ENCODE data around the gene TTYH2. TPM values are rescaled to one million over a fixed set of nuclear protein-coding genes. Genes with fewer than 3 reads are reported as not detected.
A peak's percentile ranks its signal among the peaks of the same experiment; 100 is the strongest.

The TTYH2 gene
- total RNA-seq, 1 donor from 2014 or later: 6.8 TPM

DNA sequence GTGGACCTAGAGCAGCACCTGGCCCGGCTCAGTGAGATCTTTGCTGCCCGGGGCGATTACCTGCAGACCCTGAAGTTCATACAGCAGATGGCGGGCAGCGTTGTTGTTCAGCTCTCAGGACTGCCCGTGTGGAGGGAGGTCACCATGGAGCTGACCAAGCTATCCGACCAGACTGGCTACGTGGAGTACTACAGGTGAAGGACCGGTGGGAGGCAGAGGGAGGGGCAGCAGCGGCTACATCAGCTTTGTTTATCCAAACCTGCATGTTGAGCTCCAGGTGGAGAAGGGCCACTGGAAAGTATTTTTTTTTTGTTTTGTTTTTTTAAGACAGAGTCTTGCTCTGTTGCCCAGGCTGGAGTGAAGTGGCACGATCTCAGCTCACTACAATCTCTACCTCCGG lies 23.9 kb downstream of the TTYH2 start:
- H3K27me3 Mint-ChIP-seq (ENCODE audit: insufficient read depth): no peaks in the 10 kb centered on the region
- intact Hi-C loops (cut with micrococcal nuclease): no loop called here
- no peak for DNase-seq (ENCODE audit: low spot score)
- no peak overlapping the region for H3K4me3 Mint-ChIP-seq
- no peak overlapping the region for H3K27ac Mint-ChIP-seq
- no peaks in the 10 kb centered on the region for H3K9me3 Mint-ChIP-seq
- H3K4me1 Mint-ChIP-seq (ENCODE audit: low read depth): peaks cover 6% of the 10 kb centered on the region
- H3K36me3 Mint-ChIP-seq (ENCODE audit: low read depth): no peaks in the 10 kb centered on the region

DNA sequence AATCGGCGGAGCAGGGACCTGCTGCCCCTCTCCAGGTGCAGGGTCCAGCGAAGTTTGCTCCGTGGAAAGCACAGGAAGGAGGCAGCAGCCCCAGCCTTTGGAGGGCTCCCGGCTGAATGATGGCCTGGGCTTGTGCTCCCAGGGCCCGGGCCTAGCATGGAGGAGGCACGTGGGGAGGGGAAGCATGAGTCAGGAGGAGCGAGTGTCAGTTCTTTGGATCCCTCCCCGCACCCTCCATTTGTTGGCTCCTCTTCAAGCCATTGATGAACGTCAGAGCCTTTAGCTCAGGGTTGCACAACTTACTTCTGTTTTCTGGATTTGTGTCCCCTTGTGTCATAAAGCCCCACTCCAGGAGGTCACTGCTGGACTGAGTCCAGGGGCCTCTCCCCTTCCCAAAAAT lies 25.8 kb downstream of the TTYH2 start:
- Mint-ChIP-seq H3K27ac (no peak overlapping the region), H3K4me3 (no peak overlapping the region), H3K4me1 (ENCODE audit: low read depth) (peaks cover 6% of the 10 kb centered on the region), H3K36me3 (ENCODE audit: low read depth) (no peaks in the 10 kb centered on the region), H3K27me3 (ENCODE audit: insufficient read depth) (no peaks in the 10 kb centered on the region), H3K9me3 (no peaks in the 10 kb centered on the region)
- DNase-seq (ENCODE audit: low spot score): no peak
- intact Hi-C loops (cut with micrococcal nuclease): no loop called here

- Mint-ChIP-seq H3K9me3 (no peaks in the 10 kb centered on the region), H3K4me3 (no peak overlapping the region), H3K27ac (no peak overlapping the region), H3K4me1 (ENCODE audit: low read depth) (no peaks in the 10 kb centered on the region), H3K27me3 (ENCODE audit: insufficient read depth) (no peaks in the 10 kb centered on the region), H3K36me3 (ENCODE audit: low read depth) (no peaks in the 10 kb centered on the region)
- intact Hi-C loops (cut with micrococcal nuclease): no loop called here
- no peak for DNase-seq (ENCODE audit: low spot score)
These were observed 27.3 kb downstream of the TTYH2 start for GRCh38 chr17:74240618-74241205.

DNA sequence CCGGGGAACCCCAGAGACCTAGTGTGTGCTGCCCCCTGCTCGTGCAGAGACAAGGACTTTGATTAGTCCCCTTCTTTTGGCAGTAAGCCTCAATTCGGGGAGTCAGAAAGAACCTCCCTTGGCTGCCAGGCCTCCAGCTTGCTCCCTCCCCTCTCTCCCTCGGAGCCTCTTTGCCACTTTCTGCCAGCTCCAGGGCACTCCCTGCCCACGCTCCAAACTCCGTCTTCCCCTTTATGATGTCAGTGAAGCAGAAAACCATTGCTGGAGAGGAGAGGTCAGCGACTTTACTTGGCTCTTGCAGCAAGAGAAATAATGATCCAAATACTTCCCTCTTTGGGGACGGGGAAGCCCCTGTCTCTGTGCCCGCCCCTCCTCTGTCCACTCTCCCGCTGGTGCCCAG lies 28.1 kb downstream of the TTYH2 start:
- Mint-ChIP-seq H3K4me3 (no peak overlapping the region), H3K9me3 (no peaks in the 10 kb centered on the region), H3K4me1 (ENCODE audit: low read depth) (no peaks in the 10 kb centered on the region), H3K27me3 (ENCODE audit: insufficient read depth) (no peaks in the 10 kb centered on the region), H3K36me3 (ENCODE audit: low read depth) (peaks cover under 1% of the 10 kb centered on the region), H3K27ac (no peak overlapping the region)
- intact Hi-C loops (cut with micrococcal nuclease): no loop called here
- DNase-seq (ENCODE audit: low spot score): no peak

GRCh38 chr17:74241847-74242246 lies 28.5 kb downstream of the TTYH2 start:
- H3K27ac Mint-ChIP-seq: no peak overlapping the region
- H3K36me3 Mint-ChIP-seq (ENCODE audit: low read depth): peaks cover 2% of the 10 kb centered on the region
- H3K9me3 Mint-ChIP-seq: no peaks in the 10 kb centered on the region
- no peak for DNase-seq (ENCODE audit: low spot score)
- H3K27me3 Mint-ChIP-seq (ENCODE audit: insufficient read depth): no peaks in the 10 kb centered on the region
- no peak overlapping the region for H3K4me3 Mint-ChIP-seq
- no peaks in the 10 kb centered on the region for H3K4me1 Mint-ChIP-seq (ENCODE audit: low read depth)
- intact Hi-C loops (cut with micrococcal nuclease): no loop called here

DNA sequence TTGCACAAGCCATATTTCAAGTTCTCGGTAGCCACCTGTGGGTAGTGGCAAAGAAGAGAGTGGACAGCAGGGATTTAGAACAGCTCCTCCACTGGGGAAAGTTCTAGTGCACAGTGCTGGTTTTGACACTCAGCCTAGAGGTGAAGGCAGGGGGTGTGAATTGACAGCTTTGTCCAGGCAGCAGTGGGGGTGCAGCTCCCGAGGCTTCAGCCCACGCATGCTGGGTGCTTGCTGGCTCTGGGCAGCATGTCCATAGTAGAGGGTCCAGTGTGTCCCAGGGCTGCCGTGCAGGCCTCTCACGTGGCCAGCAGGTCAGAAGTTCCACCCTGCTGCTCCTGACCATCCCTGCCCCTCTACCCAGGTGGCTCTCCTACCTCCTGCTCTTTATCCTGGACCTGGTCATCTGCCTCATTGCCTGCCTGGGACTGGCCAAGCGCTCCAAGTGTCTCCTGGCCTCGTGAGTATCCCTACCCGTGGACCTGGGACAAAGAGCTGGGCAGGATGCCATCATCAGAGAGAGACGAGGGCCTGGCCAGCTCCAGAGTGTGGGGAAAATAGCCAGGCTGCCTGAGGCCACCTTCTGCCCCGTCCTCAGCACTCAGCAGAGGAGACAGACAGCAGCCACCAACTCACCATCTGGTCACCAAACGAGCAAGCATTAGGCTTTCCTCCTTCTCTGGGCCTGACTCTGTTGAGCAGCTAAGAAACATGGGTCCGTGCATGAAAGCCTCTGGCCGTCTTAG lies 29.8 kb downstream of the TTYH2 start:
- H3K9me3 Mint-ChIP-seq: no peaks in the 10 kb centered on the region
- intact Hi-C loops (cut with micrococcal nuclease): no loop called here
- H3K4me3 Mint-ChIP-seq: no peak overlapping the region
- DNase-seq (ENCODE audit: low spot score): no peak
- H3K27me3 Mint-ChIP-seq (ENCODE audit: insufficient read depth): no peaks in the 10 kb centered on the region
- peaks cover 2% of the 10 kb centered on the region for H3K36me3 Mint-ChIP-seq (ENCODE audit: low read depth)
- H3K4me1 Mint-ChIP-seq (ENCODE audit: low read depth): no peaks in the 10 kb centered on the region
- no peak overlapping the region for H3K27ac Mint-ChIP-seq

GRCh38 chr17:74244128-74244527 lies 30.8 kb downstream of the TTYH2 start:
- Mint-ChIP-seq H3K27ac (no peak overlapping the region), H3K9me3 (no peaks in the 10 kb centered on the region), H3K4me3 (no peak overlapping the region), H3K4me1 (ENCODE audit: low read depth) (no peaks in the 10 kb centered on the region), H3K27me3 (ENCODE audit: insufficient read depth) (no peaks in the 10 kb centered on the region), H3K36me3 (ENCODE audit: low read depth) (peaks cover 2% of the 10 kb centered on the region)
- intact Hi-C loops (cut with micrococcal nuclease): no loop called here
- DNase-seq (ENCODE audit: low spot score): no peak

GRCh38 chr17:74244548-74244947 lies 31.2 kb downstream of the TTYH2 start:
- Mint-ChIP-seq H3K27ac (no peak overlapping the region), H3K27me3 (ENCODE audit: insufficient read depth) (no peaks in the 10 kb centered on the region), H3K9me3 (no peaks in the 10 kb centered on the region), H3K4me3 (no peak overlapping the region), H3K4me1 (ENCODE audit: low read depth) (no peaks in the 10 kb centered on the region), H3K36me3 (ENCODE audit: low read depth) (peaks cover 2% of the 10 kb centered on the region)
- intact Hi-C loops (cut with micrococcal nuclease): no loop called here
- DNase-seq (ENCODE audit: low spot score): no peak

DNA sequence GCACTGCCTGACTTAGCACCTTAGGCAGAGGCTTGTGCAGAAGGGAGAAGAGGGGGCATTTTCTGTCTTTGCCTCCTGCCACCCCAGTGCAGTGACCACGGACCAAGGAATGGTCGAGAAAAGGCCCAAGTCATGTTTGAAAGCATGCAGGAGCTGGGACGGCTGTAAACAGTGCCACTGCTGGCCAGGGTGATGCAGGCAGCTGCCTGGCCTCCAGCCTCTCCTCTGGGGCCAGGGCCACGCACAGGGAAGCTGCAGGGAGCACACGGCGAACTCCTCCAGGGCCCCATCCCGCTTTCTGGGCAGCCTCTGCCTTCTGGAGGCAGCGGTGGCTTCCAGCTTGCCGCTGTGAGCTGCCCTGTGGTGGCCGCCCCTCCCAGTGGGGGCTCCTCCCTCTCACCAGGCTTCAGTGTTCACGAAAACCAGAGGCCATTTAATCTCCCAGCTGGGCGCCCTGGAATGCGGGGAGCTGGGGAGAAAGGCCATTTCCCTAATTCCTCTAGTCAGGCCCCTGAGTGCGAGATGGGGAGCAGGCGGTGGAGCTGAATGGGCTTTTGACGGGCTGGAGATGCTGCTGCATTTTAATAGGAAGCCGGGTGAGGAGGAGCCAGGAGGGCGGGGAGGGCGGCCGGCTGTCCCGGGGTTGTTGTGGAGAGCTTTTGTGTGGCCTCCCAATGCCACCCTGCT lies 31.9 kb downstream of the TTYH2 start:
- H3K9me3 Mint-ChIP-seq: no peaks in the 10 kb centered on the region
- no peak for DNase-seq (ENCODE audit: low spot score)
- H3K27ac Mint-ChIP-seq: no peak overlapping the region
- no peaks in the 10 kb centered on the region for H3K4me1 Mint-ChIP-seq (ENCODE audit: low read depth)
- H3K27me3 Mint-ChIP-seq (ENCODE audit: insufficient read depth): no peaks in the 10 kb centered on the region
- no peak overlapping the region for H3K4me3 Mint-ChIP-seq
- intact Hi-C loops (cut with micrococcal nuclease): no loop called here
- peaks cover 2% of the 10 kb centered on the region for H3K36me3 Mint-ChIP-seq (ENCODE audit: low read depth)

- H3K9me3 Mint-ChIP-seq: no peaks in the 10 kb centered on the region
- intact Hi-C loops (cut with micrococcal nuclease): no loop called here
- no peaks in the 10 kb centered on the region for H3K27me3 Mint-ChIP-seq (ENCODE audit: insufficient read depth)
- peak overlapping the region; percentile 48 for H3K27ac Mint-ChIP-seq
- no peak overlapping the region for H3K4me3 Mint-ChIP-seq
- H3K36me3 Mint-ChIP-seq (ENCODE audit: low read depth): peaks cover 2% of the 10 kb centered on the region
- no peak for DNase-seq (ENCODE audit: low spot score)
- no peaks in the 10 kb centered on the region for H3K4me1 Mint-ChIP-seq (ENCODE audit: low read depth)
These were observed 32.5 kb downstream of the TTYH2 start for GRCh38 chr17:74245871-74246270.

DNA sequence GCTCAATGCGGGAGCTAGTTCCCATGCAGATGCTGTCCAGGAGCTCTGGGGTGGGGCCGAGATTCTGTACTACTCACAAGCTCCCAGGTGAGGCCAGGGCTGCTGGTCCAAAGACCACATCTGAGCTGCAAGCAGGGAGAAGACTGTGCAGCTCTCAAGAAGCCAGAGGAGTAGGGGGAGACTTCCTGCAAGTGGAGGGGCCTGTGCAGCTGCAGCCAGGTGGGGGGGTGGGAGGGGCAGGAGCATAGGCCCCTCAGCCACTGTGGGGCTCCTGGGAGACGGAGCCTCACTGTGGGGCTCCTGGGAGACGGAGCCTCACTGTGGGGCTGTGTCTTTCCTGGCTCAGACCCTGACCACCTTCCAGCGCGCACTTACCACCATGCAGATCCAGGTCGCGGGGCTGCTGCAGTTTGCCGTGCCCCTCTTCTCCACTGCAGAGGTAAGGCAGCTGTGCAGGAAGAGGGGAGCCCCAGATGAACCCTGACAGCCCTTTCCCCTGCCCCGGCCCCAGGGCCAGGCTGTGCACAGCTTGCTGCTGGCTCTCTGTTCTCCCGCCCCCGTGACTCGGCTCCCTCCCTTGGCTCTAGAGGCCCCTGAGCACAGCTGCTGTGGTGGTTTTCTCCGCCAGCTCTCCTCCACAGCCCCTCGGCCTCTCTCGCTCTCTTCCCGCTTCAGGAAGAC lies 36.4 kb downstream of the TTYH2 start:
- intact Hi-C loops (cut with micrococcal nuclease): no loop called here
- Mint-ChIP-seq H3K9me3 (no peaks in the 10 kb centered on the region), H3K4me3 (no peak overlapping the region), H3K27me3 (ENCODE audit: insufficient read depth) (no peaks in the 10 kb centered on the region), H3K27ac (no peak overlapping the region), H3K36me3 (ENCODE audit: low read depth) (peaks cover 2% of the 10 kb centered on the region), H3K4me1 (ENCODE audit: low read depth) (no peaks in the 10 kb centered on the region)
- DNase-seq (ENCODE audit: low spot score): no peak

- H3K27me3 Mint-ChIP-seq (ENCODE audit: insufficient read depth): no peaks in the 10 kb centered on the region
- H3K36me3 Mint-ChIP-seq (ENCODE audit: low read depth): peaks cover 2% of the 10 kb centered on the region
- H3K4me3 Mint-ChIP-seq: no peak overlapping the region
- H3K4me1 Mint-ChIP-seq (ENCODE audit: low read depth): no peaks in the 10 kb centered on the region
- H3K27ac Mint-ChIP-seq: no peak overlapping the region
- H3K9me3 Mint-ChIP-seq: no peaks in the 10 kb centered on the region
- intact Hi-C loops (cut with micrococcal nuclease): no loop called here
- DNase-seq (ENCODE audit: low spot score): no peak
These were observed 37.1 kb downstream of the TTYH2 start for GRCh38 chr17:74250324-74250995.
